HG02852 (cell line): ENCODE results near the gene EMX1.

ENCODE experiments used
- ATAC-seq: cut with Tn5 transposase; IDR thresholded peaks from one replicate; pipeline ENCODE4 v1.9.1; 2021; ENCODE audit warnings: mild to moderate bottlenecking, moderate library complexity; ENCODE audit not compliant: unreplicated experiment

The EMX1 gene

GRCh38 chr2:72974436-72974754 lies 57.1 kb downstream of the EMX1 start:
- no peak for ATAC-seq

GRCh38 chr2:72975017-72975416 lies 57.7 kb downstream of the EMX1 start:
- no peak for ATAC-seq

GRCh38 chr2:72979896-72980295 lies 62.6 kb downstream of the EMX1 start:
- no peak for ATAC-seq

- ATAC-seq: no peak
These were observed 63.4 kb downstream of the EMX1 start for GRCh38 chr2:72980535-72981217.

- no peak for ATAC-seq
These were observed 64.2 kb downstream of the EMX1 start for GRCh38 chr2:72981536-72981935.

GRCh38 chr2:72982219-72982618 lies 64.9 kb downstream of the EMX1 start:
- ATAC-seq: no peak

- no peak for ATAC-seq
These were observed 65.6 kb downstream of the EMX1 start for GRCh38 chr2:72982781-72983499.

- ATAC-seq: no peak
These were observed 66.3 kb downstream of the EMX1 start for GRCh38 chr2:72983500-72984161.

GRCh38 chr2:72984172-72984671 lies 66.9 kb downstream of the EMX1 start:
- ATAC-seq: no peak
